Right lobe of liver (tissue), 4 donors: ENCODE measurements around the gene KCNQ2.

Source experiments
- CTCF ChIP-seq, 4 donors: fragments of 200-600 bp in 3 of 4; fragments of 450-650 bp in 1 of 4; IDR thresholded peaks; one replicate each; pipeline versions ENCODE4 v1.5.1 to v1.8.0; 2016 to 2022; ENCODE audit warnings: antibody characterized with exemption in 4 of 4, mild to moderate bottlenecking in 2 of 4
- POLR2A ChIP-seq: fragments of 450-650 bp; IDR thresholded peaks from one replicate; pipeline ENCODE4 v1.6.1; 2017; ENCODE audit warnings: antibody characterized with exemption, mild to moderate bottlenecking
- donor health status: DM: no; HTN: no; CAD: no.
- donor health status: DM: no; HTN: no; CAD: no.
- donor health status: DM: no; HTN: yes; CAD: no.

- TF ChIP-seq CTCF (IDR thresholded peaks at IDR 0.05) (no peak), POLR2A (no peak)
Observed at GRCh38 chr20:63466250-63466825, 6.1 kb downstream of the KCNQ2 start.
